IPS-NIHi7 (cell line): ENCODE data around the gene PKN2.

Experiments used
- DNase-seq: peaks from one replicate; pipeline ENCODE4 v3.0.0; 2012; ENCODE audit warnings: mixed read lengths; ENCODE audit errors: extremely low spot score

PKN2 gene

GRCh38 chr1:88683541-88684481 is at the start of gene PKN2:
PKN2 (plus strand) TSS chr1:88684273; CDS start chr1:88684581, 308 bp downstream.
- peak; percentile 96 for DNase-seq

DNA sequence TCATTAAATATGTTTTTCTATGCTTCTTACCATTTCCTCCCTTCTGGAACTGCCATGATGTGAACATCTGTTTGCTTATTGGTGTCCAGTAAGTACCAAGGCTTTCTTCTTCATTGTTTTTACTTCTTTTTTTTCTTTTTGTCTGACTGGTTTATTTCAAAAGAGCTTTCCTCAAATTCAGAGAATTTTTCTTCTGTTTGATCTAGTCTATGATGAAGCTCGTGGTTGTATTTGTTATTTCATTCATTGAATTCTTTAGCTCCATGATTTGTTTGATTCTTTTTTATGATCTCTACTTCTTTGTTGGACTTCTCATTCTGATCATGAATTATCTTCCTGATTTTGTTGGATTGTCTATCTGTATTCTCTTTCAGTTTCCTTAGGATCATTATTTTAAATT is 49.5 kb upstream of the PKN2 start:
- DNase-seq, result no peak

DNA sequence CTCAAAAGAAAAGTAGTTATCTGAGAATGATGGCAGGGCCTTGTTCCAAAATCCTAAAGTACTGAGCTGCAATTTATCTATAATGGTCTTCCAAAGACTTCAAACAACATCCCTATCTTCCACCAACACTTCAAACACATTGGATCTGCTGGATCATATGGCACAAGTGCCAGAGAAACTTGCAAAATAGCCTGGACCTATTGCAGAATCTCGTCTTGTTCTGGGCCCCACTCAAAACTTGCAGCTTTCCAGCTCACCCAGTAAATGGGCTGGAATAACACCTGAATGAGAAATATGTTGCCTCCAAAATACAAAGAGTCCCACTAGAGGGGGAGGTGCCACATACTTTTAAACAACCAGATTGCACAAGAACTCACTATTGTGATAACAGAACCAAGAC is 44.0 kb upstream of the PKN2 start:
- DNase-seq, result no peak

DNA sequence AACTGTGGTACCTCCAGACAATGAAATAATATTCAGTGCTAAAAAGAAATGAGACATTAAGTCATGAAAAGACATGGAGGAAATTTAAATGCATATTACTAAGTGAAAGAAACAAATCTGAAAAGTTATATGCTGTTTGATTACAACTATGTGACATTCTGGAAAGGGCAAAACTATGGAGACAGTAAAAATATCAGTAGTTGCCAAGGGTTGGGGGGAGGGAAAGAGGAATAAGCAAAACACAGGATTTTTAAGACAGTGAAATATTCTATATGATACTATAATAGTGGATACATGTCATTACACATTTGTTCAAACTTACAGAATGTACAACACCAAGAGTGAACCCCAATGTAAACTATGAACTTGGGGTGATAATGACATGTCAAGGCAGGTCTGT is 38.2 kb upstream of the PKN2 start:
- no peak for DNase-seq

- no peak for DNase-seq
Measured at GRCh38 chr1:88646476-88647248, 37.4 kb upstream of the PKN2 start.

- DNase-seq, result no peak
Measured at GRCh38 chr1:88647249-88647645, 36.8 kb upstream of the PKN2 start.

DNA sequence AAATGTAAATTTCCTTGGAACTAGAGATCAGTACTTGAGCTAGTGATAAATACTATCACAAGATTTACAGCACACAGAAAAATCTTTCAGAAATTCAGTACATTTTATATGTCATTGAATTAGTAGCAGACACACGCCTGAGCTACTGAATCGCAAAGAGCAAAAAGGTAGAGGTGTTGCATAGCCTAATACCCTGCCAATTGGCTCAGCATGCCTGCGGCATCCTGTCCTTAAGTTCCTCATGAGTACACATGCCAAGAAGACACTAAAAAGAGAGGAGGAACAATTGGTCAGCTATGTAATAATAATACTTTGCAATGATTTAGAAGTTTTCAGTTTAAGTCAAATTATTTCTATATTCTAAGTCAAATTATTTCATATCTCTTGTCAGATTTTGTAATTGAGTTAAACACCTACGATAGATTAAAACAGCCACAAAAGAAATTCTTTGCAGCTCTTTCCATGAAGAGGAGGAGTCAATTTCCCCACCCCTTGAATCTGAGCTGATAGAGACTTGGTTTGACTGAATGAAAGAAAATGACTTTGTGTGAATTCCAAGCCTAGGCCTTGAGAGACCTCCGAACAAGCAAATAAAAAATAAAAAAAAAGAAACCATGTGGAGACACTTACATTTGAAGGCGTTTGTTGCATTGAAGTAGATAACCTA is 36.2 kb upstream of the PKN2 start:
- DNase-seq, result no peak

- no peak for DNase-seq
Measured at GRCh38 chr1:88648706-88649105, 35.4 kb upstream of the PKN2 start.

DNA sequence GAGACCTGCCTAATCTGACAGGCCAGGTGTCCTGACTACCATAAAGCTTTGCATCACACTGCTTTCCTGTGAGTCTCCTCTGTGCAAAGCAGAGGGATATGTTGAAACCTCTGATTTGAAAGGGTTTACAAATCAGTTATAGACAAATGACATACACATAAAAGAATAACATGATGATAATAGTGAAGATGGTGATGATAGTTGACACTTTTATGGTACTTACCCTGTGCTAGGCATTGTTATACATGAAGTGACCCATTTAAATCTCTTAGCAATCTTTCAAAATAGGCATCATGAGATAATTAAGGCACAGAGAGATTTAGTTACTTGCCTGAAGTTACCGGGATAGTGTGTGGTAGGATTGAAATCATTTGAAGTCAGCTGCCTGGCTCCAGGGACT is 34.1 kb upstream of the PKN2 start:
- no peak for DNase-seq

GRCh38 chr1:88650676-88651418 is 33.2 kb upstream of the PKN2 start:
- DNase-seq, result no peak

DNA sequence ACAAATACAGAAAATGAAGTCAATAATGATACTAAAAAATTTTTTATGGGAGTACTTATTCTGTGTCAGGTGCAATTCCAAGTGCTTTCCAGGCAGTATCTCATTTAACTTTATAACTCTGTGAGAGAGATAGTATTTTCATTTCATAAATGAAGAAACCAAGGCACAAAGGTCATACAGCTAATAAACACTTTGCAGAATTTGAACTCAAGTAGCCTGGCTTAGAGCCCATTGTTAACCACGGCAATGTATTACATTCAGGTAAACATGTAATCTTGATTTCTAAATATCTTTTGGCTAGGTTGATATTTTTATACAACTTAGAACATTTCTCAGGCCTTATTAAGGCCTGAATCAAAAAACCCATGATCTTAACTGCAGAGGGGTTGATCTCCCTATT is 28.9 kb upstream of the PKN2 start:
- no peak for DNase-seq

- DNase-seq, result no peak
Measured at GRCh38 chr1:88655685-88656299, 28.3 kb upstream of the PKN2 start.

- DNase-seq, result no peak
Measured at GRCh38 chr1:88658419-88658818, 25.7 kb upstream of the PKN2 start.

DNA sequence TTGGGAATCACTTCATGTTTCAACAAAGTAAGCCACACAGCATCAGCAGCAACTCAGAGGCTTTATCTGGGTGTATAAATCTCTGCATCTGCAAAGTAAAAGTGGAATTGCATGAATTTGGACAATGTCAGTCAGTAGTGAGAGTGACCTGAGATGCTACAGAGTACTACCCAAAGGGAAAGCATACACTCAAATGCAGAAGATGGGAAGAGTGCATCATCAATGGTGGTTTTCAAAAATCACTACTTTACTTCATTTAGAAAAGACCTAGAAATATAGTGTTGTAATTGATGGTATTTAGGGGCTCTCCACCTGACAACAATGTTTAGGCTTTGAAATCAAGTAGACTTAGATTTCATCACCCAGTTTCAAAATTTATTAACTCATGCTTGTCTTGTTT is 24.5 kb upstream of the PKN2 start:
- no peak for DNase-seq

- no peak for DNase-seq
Measured at GRCh38 chr1:88661188-88661587, 22.9 kb upstream of the PKN2 start.

DNA sequence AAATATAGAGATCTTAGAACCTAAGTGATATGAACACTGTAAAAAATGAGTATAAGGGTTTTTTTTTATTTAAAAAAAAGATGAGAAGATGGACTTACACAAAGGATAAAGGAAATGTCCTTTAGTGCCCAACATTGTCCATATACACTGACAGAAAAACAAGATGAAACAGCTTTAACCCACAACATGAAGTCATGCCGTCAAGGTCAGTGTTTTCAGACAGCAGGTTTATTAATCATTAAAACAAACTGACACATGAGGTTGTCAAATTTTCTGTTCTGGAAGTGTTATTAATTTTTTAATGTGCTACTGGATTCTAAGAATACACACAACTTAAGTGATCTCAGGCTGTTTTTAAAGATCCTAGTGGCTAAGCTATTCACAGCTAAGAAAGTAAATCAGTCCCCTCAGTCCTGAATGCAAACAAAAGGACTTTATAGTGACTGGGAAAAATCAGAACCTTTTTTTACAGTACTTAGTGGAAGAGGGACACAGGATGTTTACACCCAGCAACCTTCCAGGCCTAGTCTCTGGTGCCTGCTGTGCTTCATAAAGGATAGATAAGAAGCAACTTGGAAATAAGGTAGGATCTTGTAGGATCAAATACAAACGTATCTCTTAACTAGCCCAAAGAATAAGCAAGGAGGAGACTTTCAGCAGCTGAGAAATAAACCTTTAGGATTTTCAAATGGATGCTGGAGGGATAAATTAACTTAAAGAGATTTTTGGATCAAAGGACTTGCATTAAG is 21.9 kb upstream of the PKN2 start:
- peak; percentile 19 for DNase-seq

DNA sequence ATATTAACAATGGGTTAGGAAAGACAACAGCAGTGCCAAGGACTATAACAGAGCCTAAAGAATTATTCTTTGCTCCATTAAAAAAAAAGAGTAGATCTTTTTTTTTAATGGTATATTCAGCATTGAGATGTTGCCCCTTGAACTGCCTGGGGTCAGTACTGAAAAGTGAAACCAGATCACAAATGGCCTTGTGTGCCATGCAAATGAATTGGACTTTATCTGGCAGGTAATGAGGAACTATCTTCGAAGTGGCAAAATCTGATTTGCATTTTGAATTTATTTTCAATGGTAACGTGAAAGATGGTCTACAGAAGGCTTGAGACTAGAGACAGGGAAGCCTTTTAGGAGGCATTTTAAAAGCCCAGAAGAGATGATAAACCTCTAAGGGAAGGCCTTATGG is 21.4 kb upstream of the PKN2 start:
- no peak for DNase-seq

DNA sequence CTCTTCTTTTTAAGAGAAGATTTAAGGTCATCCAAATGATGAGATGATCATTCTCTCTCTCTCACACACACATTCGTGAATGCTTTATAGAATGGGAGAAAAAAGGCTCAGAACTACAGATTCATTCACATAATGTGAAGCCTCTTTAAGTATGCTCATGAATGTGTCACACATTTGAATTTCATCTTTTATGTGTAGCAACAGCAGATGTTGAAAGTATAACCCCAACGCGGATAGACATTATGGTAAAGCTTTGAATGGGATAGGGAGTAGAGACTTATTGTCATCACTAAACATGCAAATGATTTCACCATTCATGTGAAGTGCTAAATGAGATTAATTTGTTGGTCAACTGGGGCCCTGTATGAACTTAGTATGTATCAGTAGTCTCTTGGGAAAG is 15.7 kb upstream of the PKN2 start:
- DNase-seq, result no peak

- DNase-seq, result no peak
Measured at GRCh38 chr1:88670462-88670861, 13.6 kb upstream of the PKN2 start.

DNA sequence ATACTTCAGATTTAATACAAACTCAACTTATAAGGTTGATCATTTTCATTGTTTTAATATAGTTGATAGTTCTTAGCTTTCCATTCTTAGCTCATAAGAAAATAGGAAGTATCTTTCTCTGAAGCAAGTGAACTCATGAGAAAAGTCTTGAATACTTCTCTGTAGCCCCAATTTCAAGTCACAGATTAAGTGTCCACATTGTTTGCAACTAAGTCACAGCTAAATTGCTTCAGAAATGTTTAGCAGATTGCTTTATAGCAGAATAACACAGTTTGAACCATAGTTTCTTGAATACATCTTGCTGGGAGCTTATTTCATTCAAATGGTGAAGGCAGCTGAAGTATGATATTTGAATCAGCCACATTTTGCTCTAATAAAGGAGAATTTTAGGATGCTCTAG is 10.6 kb upstream of the PKN2 start:
- DNase-seq, result no peak

- no peak for DNase-seq
Measured at GRCh38 chr1:88678405-88678804, 5.7 kb upstream of the PKN2 start.
